Activated effector memory CD4-positive, alpha-beta T cell treated with Interleukin-2 at 50 U/mL for 16 hours (primary cell): ENCODE results near the gene RAB43.
"Not testable (repeated sequence)": the region's sequence is repeated elsewhere in the genome, so short reads cannot be mapped to it uniquely, and the experiment has no call there.

Experiments
- DNase-seq: peaks from one replicate; pipeline ENCODE4 v3.0.0-alpha.2; 2020

Gene RAB43

GRCh38 chr3:129121016-129121791, 400 bp downstream of the RAB43 start:
- DNase-seq: peak; percentile 36

GRCh38 chr3:129120254-129121004, 1.2 kb downstream of the RAB43 start:
- peak; percentile 87 for DNase-seq

GRCh38 chr3:129119365-129120100, 2.1 kb downstream of the RAB43 start:
- DNase-seq: no peak

- peak; percentile 18 for DNase-seq
Measured at GRCh38 chr3:129118745-129119144, 2.9 kb downstream of the RAB43 start.

- DNase-seq: no peak
Measured at GRCh38 chr3:129117134-129117533, 4.5 kb downstream of the RAB43 start.

GRCh38 chr3:129116482-129116946, 5.1 kb downstream of the RAB43 start:
- no peak for DNase-seq

GRCh38 chr3:129114455-129114854, 7.1 kb downstream of the RAB43 start:
- no peak for DNase-seq

GRCh38 chr3:129112308-129113052, 9.1 kb downstream of the RAB43 start:
- DNase-seq: no peak

- DNase-seq: not testable (repeated sequence)
Measured at GRCh38 chr3:129111076-129111780, 10.4 kb downstream of the RAB43 start.

GRCh38 chr3:129107793-129108192, 13.8 kb downstream of the RAB43 start:
- no peak for DNase-seq

- DNase-seq: no peak
Measured at GRCh38 chr3:129106866-129107565, 14.6 kb downstream of the RAB43 start.

GRCh38 chr3:129106320-129106719, 15.3 kb downstream of the RAB43 start:
- DNase-seq: no peak

- no peak for DNase-seq
Measured at GRCh38 chr3:129105862-129106261, 15.7 kb downstream of the RAB43 start.

GRCh38 chr3:129104498-129105079, 17.0 kb downstream of the RAB43 start:
- DNase-seq: no peak

GRCh38 chr3:129104051-129104450, 17.6 kb downstream of the RAB43 start:
- no peak for DNase-seq

GRCh38 chr3:129103296-129103695, 18.3 kb downstream of the RAB43 start:
- DNase-seq: no peak

GRCh38 chr3:129101370-129102138, 20.1 kb downstream of the RAB43 start:
- no peak for DNase-seq

GRCh38 chr3:129100274-129100673, 21.3 kb downstream of the RAB43 start:
- DNase-seq: no peak

GRCh38 chr3:129095285-129095684, 26.3 kb downstream of the RAB43 start:
- no peak for DNase-seq

GRCh38 chr3:129088312-129088711, 33.3 kb downstream of the RAB43 start:
- not testable (repeated sequence) for DNase-seq
